ENCODE data around the gene HDAC1.
"Not testable (repeated sequence)": the region's sequence is repeated elsewhere in the genome, so short reads cannot be mapped to it uniquely, and the experiment has no call there.

HDAC1 gene

GRCh38 chr1:32274646-32275340, 17.1 kb upstream of the HDAC1 start:
- DNase-seq, result no peak

- DNase-seq, result peak in 3 of 4 experiments; percentile 21 to 49 (median 23)
Measured at GRCh38 chr1:32275424-32275823, 16.5 kb upstream of the HDAC1 start.

- DNase-seq, result no peak
Measured at GRCh38 chr1:32276032-32276782, 15.7 kb upstream of the HDAC1 start.

- not testable (repeated sequence) for DNase-seq
Measured at GRCh38 chr1:32284777-32285176, 7.1 kb upstream of the HDAC1 start.

- no peak for DNase-seq
Measured at GRCh38 chr1:32285658-32286057, 6.2 kb upstream of the HDAC1 start.

- no peak for DNase-seq
Measured at GRCh38 chr1:32286763-32287162, 5.1 kb upstream of the HDAC1 start.

- no peak for DNase-seq
Measured at GRCh38 chr1:32289256-32289655, 2.6 kb upstream of the HDAC1 start.

- DNase-seq, result peak; percentile 2 to 25 (median 18)
Measured at GRCh38 chr1:32291145-32291707, 657 bp upstream of the HDAC1 start.

- DNase-seq, result not testable (repeated sequence)
Measured at GRCh38 chr1:32298211-32298610, 6.3 kb downstream of the HDAC1 start.

GRCh38 chr1:32299327-32299726, 7.4 kb downstream of the HDAC1 start:
- no peak for DNase-seq

- no peak for DNase-seq
Measured at GRCh38 chr1:32303358-32303757, 11.5 kb downstream of the HDAC1 start.

- no peak for DNase-seq
Measured at GRCh38 chr1:32303997-32304622, 12.2 kb downstream of the HDAC1 start.

- DNase-seq, result no peak
Measured at GRCh38 chr1:32305310-32305709, 13.4 kb downstream of the HDAC1 start.

GRCh38 chr1:32307324-32307723, 15.4 kb downstream of the HDAC1 start:
- DNase-seq, result no peak

GRCh38 chr1:32309960-32310359, 18.1 kb downstream of the HDAC1 start:
- no peak for DNase-seq

GRCh38 chr1:32311709-32312393, 20.0 kb downstream of the HDAC1 start:
- no peak for DNase-seq

GRCh38 chr1:32316903-32317277, 25.0 kb downstream of the HDAC1 start:
- no peak for DNase-seq

- DNase-seq, result no peak
Measured at GRCh38 chr1:32318127-32318869, 26.4 kb downstream of the HDAC1 start.

GRCh38 chr1:32321712-32322291, 29.9 kb downstream of the HDAC1 start:
- DNase-seq, result no peak

- no peak for DNase-seq
Measured at GRCh38 chr1:32327204-32327603, 35.3 kb downstream of the HDAC1 start.

GRCh38 chr1:32329931-32330466, 38.1 kb downstream of the HDAC1 start:
- no peak for DNase-seq
